ENCODE data around the gene PGAM5.
"Not testable (repeated sequence)": the region's sequence is repeated elsewhere in the genome, so short reads cannot be mapped to it uniquely, and the experiment has no call there.

Gene PGAM5

GRCh38 chr12:132747896-132748295 lies 37.3 kb downstream of the PGAM5 start:
- DNase-seq (ENCODE audit: low read depth): no peak

- DNase-seq (ENCODE audit: low read depth): no peak
These were observed 37.7 kb downstream of the PGAM5 start for GRCh38 chr12:132748319-132748718.

- not testable (repeated sequence) for DNase-seq (ENCODE audit: low read depth)
These were observed 43.0 kb downstream of the PGAM5 start for GRCh38 chr12:132753670-132754069.

DNA sequence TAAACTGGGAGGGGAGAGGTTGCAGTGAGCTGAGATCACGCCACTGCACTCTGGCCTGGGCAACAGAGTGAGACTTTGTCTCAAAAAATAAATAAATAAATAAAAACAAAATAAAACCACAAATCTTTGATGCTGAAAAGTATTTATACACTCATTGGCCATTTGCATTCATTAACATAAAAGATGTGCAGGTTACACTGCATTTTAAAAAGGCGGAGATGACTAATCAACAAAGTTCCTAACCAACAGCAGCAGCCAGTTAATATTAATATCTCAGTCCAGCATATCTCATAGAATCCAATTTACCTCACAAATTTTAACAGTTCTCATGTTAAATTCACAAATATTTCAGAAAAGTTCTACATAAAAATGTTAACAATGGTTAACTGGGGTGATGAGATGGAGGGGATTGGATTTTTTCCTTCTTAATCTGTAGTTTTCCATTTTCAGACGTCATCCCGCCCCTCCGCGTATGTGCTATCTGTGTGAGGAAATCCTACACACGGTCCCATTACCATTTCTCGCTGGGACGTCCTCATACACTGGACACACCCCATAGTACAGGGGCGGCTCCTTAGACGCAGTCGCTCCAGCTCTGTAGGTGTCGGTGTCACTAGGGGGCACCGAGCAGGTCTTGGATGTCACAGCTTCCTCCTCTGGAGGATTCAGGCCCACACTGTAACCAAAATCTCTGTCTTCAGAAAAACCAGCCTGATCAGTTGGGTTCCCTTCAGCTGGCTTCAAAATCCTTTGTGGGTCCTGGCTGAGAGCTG lies 43.7 kb downstream of the PGAM5 start:
- no peak for DNase-seq (ENCODE audit: low read depth)

- DNase-seq (ENCODE audit: low read depth): not testable (repeated sequence)
These were observed 48.2 kb downstream of the PGAM5 start for GRCh38 chr12:132758825-132759224.

DNA sequence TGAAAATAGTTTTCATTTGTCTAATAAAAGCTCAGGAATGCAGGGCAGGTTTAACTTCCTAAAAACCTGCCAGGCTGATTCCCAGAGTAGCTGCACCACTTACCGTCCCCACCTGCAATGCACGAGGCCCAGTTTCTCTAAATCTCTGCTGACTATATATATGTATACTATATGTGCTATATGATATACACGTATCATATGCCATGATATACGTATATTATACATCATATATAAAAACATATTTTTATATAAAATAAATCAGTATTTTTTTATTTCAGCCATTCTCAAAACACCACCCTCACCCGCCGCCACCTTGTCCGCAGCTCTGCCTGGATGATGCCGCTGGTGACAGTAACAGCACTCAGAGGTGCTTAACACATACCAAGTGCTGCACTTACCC lies 48.7 kb downstream of the PGAM5 start:
- no peak for DNase-seq (ENCODE audit: low read depth)

GRCh38 chr12:132761032-132761920 lies 50.6 kb downstream of the PGAM5 start, which contains the start of gene ANKLE2:
Gene ANKLE2 (minus strand): TSS chr12:132761832. CDS start chr12:132761798, 34 bp downstream.
- DNase-seq (ENCODE audit: low read depth): peak; percentile 88

- DNase-seq (ENCODE audit: low read depth): peak; percentile 90
These were observed 51.4 kb downstream of the PGAM5 start for GRCh38 chr12:132761921-132762583.

GRCh38 chr12:132764231-132764630 lies 53.6 kb downstream of the PGAM5 start:
- DNase-seq (ENCODE audit: low read depth): no peak

GRCh38 chr12:132765361-132765760 lies 54.7 kb downstream of the PGAM5 start:
- DNase-seq (ENCODE audit: low read depth): no peak

- DNase-seq (ENCODE audit: low read depth): no peak
These were observed 55.9 kb downstream of the PGAM5 start for GRCh38 chr12:132766380-132767085.

DNA sequence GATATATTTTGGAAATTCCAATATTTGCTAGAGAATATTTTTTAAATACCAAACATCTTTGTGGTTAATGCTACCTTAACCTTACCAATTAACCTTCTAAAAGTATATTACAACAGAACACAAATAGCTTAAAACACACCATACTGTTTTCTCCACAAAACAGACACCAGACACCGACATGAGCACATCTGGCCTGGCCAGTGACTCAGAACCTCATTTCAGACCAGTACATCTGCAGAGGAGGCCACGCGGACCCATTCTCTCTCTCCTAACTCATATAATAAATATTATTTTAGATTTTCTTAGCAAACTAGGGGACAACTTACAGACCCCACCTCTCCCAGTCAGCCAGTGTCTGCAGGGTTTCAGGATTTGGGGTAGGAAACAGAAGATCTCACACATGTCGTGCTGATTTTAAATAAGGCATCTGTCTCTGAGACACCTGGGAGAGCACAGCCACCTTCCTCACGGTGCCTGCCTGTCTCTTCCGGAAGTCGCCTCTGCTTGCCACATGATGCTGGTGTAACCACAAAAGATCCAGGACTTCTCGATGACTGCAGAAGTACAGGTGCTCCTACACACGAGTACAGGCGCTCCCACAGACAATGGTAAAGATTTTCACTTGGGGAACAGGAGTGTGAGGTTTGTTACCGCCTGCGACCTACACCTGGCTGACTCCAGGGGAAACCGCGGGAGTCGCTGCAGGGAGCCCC lies 60.6 kb downstream of the PGAM5 start:
- DNase-seq (ENCODE audit: low read depth): peak; percentile 48

Measured in iris pigment epithelial cell (primary cell).